IPS-20b (cell line): ENCODE data around the gene DRD2.

Experiments used
- H3K27ac ChIP-seq: one replicate; pipeline ENCODE4 v1.5.1; 2013; ENCODE audit warnings: low read length
- H3K27me3 ChIP-seq: 2 replicates; pipeline ENCODE4 v1.6.1; 2013; ENCODE audit warnings: mild to moderate bottlenecking, low read length, inconsistent platforms; ENCODE audit not compliant: insufficient read depth
- H3K36me3 ChIP-seq: 2 replicates; pipeline ENCODE4 v1.6.1; 2013; ENCODE audit warnings: low read depth, mild to moderate bottlenecking, inconsistent platforms, low read length, moderate library complexity; ENCODE audit not compliant: insufficient read depth
- H3K4me1 ChIP-seq: 2 replicates; pipeline ENCODE4 v1.6.1; 2013; ENCODE audit warnings: mild to moderate bottlenecking, control low read depth, inconsistent platforms, low read length, moderate library complexity; ENCODE audit not compliant: insufficient read depth
- H3K4me3 ChIP-seq: 2 replicates; pipeline ENCODE4 v1.5.1; 2013; ENCODE audit warnings: mild to moderate bottlenecking, low read length, inconsistent platforms
- H3K9ac ChIP-seq: 2 replicates; pipeline ENCODE4 v1.6.1; 2013; ENCODE audit warnings: low read depth, mild to moderate bottlenecking, inconsistent platforms, low read length, moderate library complexity
- H3K9me3 ChIP-seq: 2 replicates; pipeline ENCODE4 v1.6.1; 2013; ENCODE audit warnings: mild to moderate bottlenecking, low read depth, low read length, inconsistent platforms; ENCODE audit not compliant: insufficient read depth

DRD2 gene

GRCh38 chr11:113410414-113411135 is 64.6 kb downstream of the DRD2 start:
- Histone ChIP-seq H3K27me3 (no peaks in the 10 kb centered on the region; the same call in 1 of the 2 replicates), H3K9ac (no peak overlapping the region), H3K4me1 (no peaks in the 10 kb centered on the region), H3K9me3 (no peaks in the 10 kb centered on the region), H3K36me3 (no peaks in the 10 kb centered on the region), H3K4me3 (no peak overlapping the region), H3K27ac (no peak overlapping the region)

DNA sequence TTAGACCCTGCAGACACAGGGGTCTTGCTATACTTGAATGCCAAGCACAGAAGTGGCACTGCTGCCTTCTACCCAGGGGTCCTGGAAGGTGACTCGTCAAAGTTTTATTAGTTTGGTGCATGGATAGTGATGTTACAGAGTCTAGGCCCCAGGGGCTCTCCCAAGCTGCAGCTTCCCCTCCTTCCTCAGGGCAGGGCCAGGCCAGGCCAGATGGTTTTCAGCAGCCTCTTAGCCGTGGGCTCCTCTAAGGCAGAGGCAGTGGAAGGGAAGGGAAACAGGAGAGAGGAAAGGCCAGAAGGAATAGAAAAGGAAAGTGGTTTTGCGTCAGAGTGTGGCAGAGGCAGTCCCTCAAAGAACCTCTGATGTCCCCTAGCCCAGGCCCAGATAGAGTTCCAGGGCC is 65.7 kb downstream of the DRD2 start:
- Histone ChIP-seq H3K9ac (no peak overlapping the region), H3K4me1 (no peaks in the 10 kb centered on the region), H3K9me3 (no peaks in the 10 kb centered on the region), H3K4me3 (no peak overlapping the region), H3K36me3 (no peaks in the 10 kb centered on the region), H3K27ac (no peak overlapping the region), H3K27me3 (no peaks in the 10 kb centered on the region; the same call in 1 of the 2 replicates)

DNA sequence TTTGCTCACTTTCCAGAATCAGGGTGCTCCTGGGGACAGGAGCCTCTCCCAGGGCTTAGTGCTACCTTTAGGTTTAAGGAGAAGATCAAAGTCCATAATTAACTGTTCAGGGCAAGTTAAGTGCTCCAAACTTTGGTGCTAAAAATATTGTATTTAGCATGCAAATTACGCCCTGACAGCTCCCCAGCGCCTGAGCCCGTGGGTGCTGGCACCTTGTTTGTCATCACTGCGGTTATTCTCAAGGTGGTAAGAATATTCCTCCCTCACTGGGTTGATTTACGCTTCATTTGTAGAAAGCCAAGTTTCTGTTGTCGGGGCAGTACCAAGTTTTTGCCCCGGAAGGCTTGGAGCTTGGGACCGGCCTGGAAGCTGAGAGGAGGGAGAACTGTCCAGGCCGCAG is 66.3 kb downstream of the DRD2 start:
- Histone ChIP-seq H3K36me3 (no peaks in the 10 kb centered on the region), H3K4me3 (no peak overlapping the region), H3K27me3 (no peaks in the 10 kb centered on the region; the same call in 1 of the 2 replicates), H3K4me1 (no peaks in the 10 kb centered on the region), H3K27ac (no peak overlapping the region), H3K9ac (no peak overlapping the region), H3K9me3 (no peaks in the 10 kb centered on the region)

GRCh38 chr11:113408206-113408605 is 67.0 kb downstream of the DRD2 start:
- Histone ChIP-seq H3K9me3 (no peaks in the 10 kb centered on the region), H3K27ac (no peak overlapping the region), H3K4me1 (no peaks in the 10 kb centered on the region), H3K4me3 (no peak overlapping the region), H3K9ac (no peak overlapping the region), H3K36me3 (no peaks in the 10 kb centered on the region), H3K27me3 (no peaks in the 10 kb centered on the region; the same call in 1 of the 2 replicates)

DNA sequence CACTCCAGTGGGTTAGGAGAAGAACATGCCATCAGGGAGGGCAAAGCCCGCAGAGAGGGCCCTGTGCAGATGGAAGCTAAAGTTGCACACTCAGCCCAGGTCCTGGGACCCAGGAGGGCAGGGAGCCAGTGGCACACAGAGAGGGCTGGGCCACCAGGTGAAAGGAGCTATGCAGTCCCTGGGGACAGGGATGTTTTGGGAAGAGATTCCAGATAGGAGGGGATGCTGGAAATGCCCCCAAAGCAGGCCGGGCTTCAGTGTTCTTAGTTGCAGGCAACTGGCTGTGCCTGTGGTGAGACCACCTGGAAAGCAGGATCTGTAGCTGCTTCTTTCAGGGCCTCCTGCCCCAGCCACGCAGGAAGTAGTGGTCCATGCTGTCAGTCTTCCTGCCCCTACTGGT is 68.0 kb downstream of the DRD2 start:
- Histone ChIP-seq H3K27ac (no peak overlapping the region), H3K9me3 (no peaks in the 10 kb centered on the region), H3K9ac (no peak overlapping the region), H3K4me3 (no peak overlapping the region), H3K4me1 (no peaks in the 10 kb centered on the region), H3K27me3 (peaks cover 3% of the 10 kb centered on the region; the same call in 1 of the 2 replicates), H3K36me3 (no peaks in the 10 kb centered on the region)

- Histone ChIP-seq H3K27me3 (peaks cover 3% of the 10 kb centered on the region; the same call in 1 of the 2 replicates), H3K9ac (no peak overlapping the region), H3K9me3 (no peaks in the 10 kb centered on the region), H3K36me3 (no peaks in the 10 kb centered on the region), H3K4me3 (no peak overlapping the region), H3K27ac (no peak overlapping the region), H3K4me1 (no peaks in the 10 kb centered on the region)
Observed at GRCh38 chr11:113405724-113406478, 69.3 kb downstream of the DRD2 start.

DNA sequence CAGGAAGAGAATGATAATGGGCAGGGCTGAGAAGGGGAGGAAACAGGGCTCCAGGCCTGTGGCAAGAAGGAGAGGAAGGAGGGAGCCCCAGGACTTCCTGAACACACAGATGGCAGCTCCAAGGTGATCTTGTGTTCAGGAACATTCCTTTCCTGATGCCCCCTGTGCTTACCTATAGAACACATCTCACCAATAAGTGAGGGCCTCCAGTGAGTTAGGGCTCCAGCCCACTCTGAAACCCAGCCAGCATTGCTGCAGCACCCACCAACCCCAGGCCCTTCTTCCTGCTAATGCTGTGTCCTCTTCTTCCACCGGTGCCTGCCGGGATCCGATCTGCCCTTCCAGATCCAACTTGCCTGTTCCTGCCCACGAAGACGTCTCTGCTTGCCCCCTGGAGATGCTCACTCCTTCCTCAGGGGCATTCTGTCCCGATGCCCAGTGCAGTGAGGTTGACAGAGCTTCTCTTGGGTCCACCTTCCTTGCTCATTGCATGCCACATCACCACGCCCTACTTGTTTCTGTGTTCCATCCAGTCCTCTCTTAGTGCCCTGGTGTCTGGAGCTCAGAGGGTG is 70.3 kb downstream of the DRD2 start:
- Histone ChIP-seq H3K4me3 (no peak overlapping the region), H3K27me3 (peaks cover 3% of the 10 kb centered on the region; the same call in 1 of the 2 replicates), H3K4me1 (no peaks in the 10 kb centered on the region), H3K9ac (no peak overlapping the region), H3K27ac (no peak overlapping the region), H3K36me3 (no peaks in the 10 kb centered on the region), H3K9me3 (no peaks in the 10 kb centered on the region)

GRCh38 chr11:113401718-113402117 is 73.5 kb downstream of the DRD2 start:
- no peak overlapping the region for H3K27ac ChIP-seq

DNA sequence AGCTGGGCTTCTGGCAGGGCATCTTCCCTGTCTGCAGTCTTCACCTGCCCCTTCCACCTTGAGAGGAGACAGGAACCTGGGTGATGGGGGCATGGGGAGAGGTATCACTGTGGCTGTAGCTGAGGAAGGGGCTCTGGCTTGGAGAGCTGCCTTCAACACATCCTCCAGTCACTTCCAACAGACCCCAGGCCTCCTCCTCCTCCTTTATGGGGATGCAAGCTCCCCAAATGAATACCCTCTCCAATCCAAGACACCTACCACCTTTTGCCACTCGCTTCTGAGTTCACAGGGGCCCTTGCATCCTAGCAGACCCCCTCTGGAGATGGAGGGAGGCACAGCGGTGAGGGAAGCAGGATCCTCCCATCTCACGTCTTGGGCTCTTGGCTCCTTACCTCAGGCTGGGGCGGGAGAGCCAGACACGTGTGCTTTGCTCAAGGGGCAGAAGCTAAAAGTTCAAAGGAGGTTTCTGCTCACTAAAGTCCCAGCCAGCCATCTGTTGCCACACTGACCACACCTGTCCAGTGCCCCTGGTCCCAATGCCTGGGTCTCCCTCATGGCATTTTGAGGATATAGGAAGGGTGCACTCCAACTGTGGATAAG is 74.5 kb downstream of the DRD2 start:
- no peak overlapping the region for H3K4me3 ChIP-seq
- peaks cover 3% of the 10 kb centered on the region; the same call in 1 of the 2 replicates for H3K27me3 ChIP-seq
- no peak overlapping the region for H3K9ac ChIP-seq
- H3K27ac ChIP-seq = no peak overlapping the region
- no peaks in the 10 kb centered on the region for H3K9me3 ChIP-seq
- no peaks in the 10 kb centered on the region for H3K4me1 ChIP-seq
- H3K36me3 ChIP-seq = no peaks in the 10 kb centered on the region

More at GRCh38 chr11:113401718-113402117, 73.5 kb downstream of the DRD2 start:
- Histone ChIP-seq H3K9me3 (no peaks in the 10 kb centered on the region), H3K27me3 (peaks cover 3% of the 10 kb centered on the region; the same call in 1 of the 2 replicates), H3K9ac (no peak overlapping the region), H3K4me3 (no peak overlapping the region), H3K4me1 (no peaks in the 10 kb centered on the region), H3K36me3 (no peaks in the 10 kb centered on the region)

- no peaks in the 10 kb centered on the region for H3K4me1 ChIP-seq
- no peak overlapping the region for H3K27ac ChIP-seq
- H3K4me3 ChIP-seq = no peak overlapping the region
- no peaks in the 10 kb centered on the region for H3K36me3 ChIP-seq
- no peak overlapping the region for H3K9ac ChIP-seq
- H3K9me3 ChIP-seq = no peaks in the 10 kb centered on the region
- H3K27me3 ChIP-seq = peaks cover 3% of the 10 kb centered on the region; the same call in 1 of the 2 replicates
Observed at GRCh38 chr11:113398669-113399430, 76.3 kb downstream of the DRD2 start.

- Histone ChIP-seq H3K4me3 (no peak overlapping the region), H3K27ac (no peak overlapping the region), H3K9ac (no peak overlapping the region), H3K4me1 (no peaks in the 10 kb centered on the region), H3K27me3 (peaks cover under 1% of the 10 kb centered on the region; the same call in 1 of the 2 replicates), H3K36me3 (no peaks in the 10 kb centered on the region), H3K9me3 (no peaks in the 10 kb centered on the region)
Observed at GRCh38 chr11:113397821-113398220, 77.4 kb downstream of the DRD2 start.
